GM23248 (cell line): Measurements from ENCODE around the gene HMX3.

ENCODE experiments used
- EZH2 ChIP-seq: fragments of 200-600 bp; sonication (generic); IDR thresholded peaks from 2 replicates; pipeline ENCODE4 v1.6.1; 2018; ENCODE audit warnings: antibody characterized with exemption, mild to moderate bottlenecking; ENCODE audit not compliant: insufficient read depth, poor library complexity, severe bottlenecking
- EZH2phosphoT487 ChIP-seq: fragments of 200-600 bp; sonication (generic); IDR thresholded peaks from 2 replicates; pipeline ENCODE4 v1.6.1; 2018; ENCODE audit warnings: antibody characterized with exemption, moderate library complexity, mild to moderate bottlenecking, low read depth; ENCODE audit not compliant: insufficient read depth

DNA sequence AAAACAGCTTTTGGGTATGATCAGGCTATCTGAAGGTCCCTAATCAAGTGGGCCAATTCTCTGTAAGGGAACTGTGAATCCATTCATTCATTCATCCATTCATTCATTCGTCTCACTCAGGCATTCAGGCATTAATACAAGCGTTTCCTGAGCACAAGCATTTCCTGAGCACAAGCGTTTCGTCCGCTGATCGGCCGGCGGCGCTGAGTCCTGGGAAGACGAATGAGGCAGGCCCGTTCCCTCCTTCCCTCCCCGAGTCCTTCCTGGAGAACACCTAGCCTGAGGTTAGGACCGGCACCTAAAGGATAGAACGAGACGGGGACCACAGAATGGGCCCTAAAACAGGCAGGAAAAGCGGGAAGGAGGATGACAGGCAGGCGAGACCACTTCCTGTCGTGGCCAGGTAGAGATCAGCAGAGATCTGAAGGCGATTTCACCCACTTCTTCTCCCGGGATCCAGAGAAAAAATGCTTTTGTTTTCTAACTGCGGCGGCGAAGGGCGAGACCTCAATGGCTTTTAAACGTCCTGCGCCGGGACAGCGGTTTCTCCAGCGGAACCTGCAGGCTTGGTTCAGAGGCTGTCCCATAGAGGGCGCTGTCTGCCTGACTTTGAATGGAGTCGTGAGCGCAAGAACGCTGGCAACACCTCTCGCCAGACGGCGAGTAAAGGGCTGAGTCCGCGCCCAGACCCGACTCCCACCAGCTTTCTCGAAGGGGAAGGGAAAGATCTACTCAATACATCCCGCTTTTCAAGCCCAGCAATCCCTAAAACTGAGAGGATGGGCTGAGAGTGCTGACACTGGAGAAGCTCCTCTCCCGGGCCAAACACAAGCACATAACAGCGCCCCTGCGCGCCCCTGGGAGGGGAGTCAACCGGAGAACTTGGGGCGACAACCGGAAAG, 2.9 kb upstream of the HMX3 start:
- TF ChIP-seq EZH2 (peak; percentile 49), EZH2phosphoT487 (no peak)
